Transverse colon (tissue), 4 donors: Measurements from ENCODE around the gene RRAD. TPM values are rescaled to one million over a fixed set of nuclear protein-coding genes. Genes with fewer than 3 reads are reported as not detected.
A peak's percentile ranks its signal among the peaks of the same experiment; 100 is the strongest.

ENCODE experiments used
- DNase-seq: peaks from one replicate; pipeline ENCODE4 v3.0.0-alpha.2; 2019
- H3K27ac ChIP-seq, 4 donors: fragments of 200-600 bp; sonication (generic); 2 replicates each; pipeline ENCODE4 v1.5.1; 2016 to 2018; ENCODE audit warnings: inconsistent platforms in 4 of 4
- H3K27me3 ChIP-seq: fragments of 200-600 bp; sonication (generic); 2 replicates; pipeline ENCODE4 v1.5.1; 2017; ENCODE audit warnings: inconsistent platforms
- H3K36me3 ChIP-seq, 4 donors: fragments of 200-600 bp; sonication (generic); 2 replicates each; pipeline ENCODE4 v1.5.1; 2017 to 2019; ENCODE audit warnings: inconsistent platforms in 4 of 4
- H3K4me1 ChIP-seq, 4 donors: fragments of 200-600 bp; sonication (generic); 2 replicates each; pipeline ENCODE4 v1.5.1; 2017 to 2020; ENCODE audit warnings: inconsistent platforms in 4 of 4
- H3K4me3 ChIP-seq, 4 donors: fragments of 200-600 bp; sonication (generic); 1 replicate in 1 of 4; 2 replicates in 3 of 4; pipeline versions ENCODE4 v1.5.1 to v1.6.1; 2017 to 2019; ENCODE audit warnings: inconsistent platforms in 4 of 4
- H3K9me3 ChIP-seq, 2 donors: fragments of 200-600 bp; sonication (generic); 2 replicates each; pipeline ENCODE4 v1.5.1; 2017 to 2019; ENCODE audit warnings: inconsistent platforms in 2 of 2
- CTCF ChIP-seq, 5 experiments: fragments of 200-600 bp in 3 of 5; fragments of 450-650 bp in 2 of 5; sonication (generic) in 3 of 5; IDR thresholded peaks; 1 replicate in 2 of 5; 2 replicates in 3 of 5; pipeline ENCODE4 v1.5.1; 2016 to 2017; ENCODE audit warnings: antibody characterized with exemption in 5 of 5, inconsistent platforms in 3 of 5, mild to moderate bottlenecking in 2 of 5, moderate library complexity in 1 of 5
- EP300 ChIP-seq: sonication (generic); formaldehyde crosslinking; IDR thresholded peaks from one replicate; pipeline ENCODE4 v1.6.1; 2017; ENCODE audit warnings: antibody characterized with exemption, low read depth
- POLR2A ChIP-seq: fragments of 450-650 bp; IDR thresholded peaks from one replicate; pipeline ENCODE4 v1.6.1; 2016; ENCODE audit warnings: antibody characterized with exemption, mild to moderate bottlenecking, moderate library complexity
- POLR2AphosphoS5 ChIP-seq, 3 donors: sonication (generic); formaldehyde crosslinking; IDR thresholded peaks; one replicate each; pipeline ENCODE4 v1.6.1; 2016; ENCODE audit warnings: antibody characterized with exemption in 3 of 3
- WGBS, 2 donors: methylation state at CpG; one replicate each; pipeline ENCODE4 v1.1.5; 2018; ENCODE audit warnings: low coverage in 1 of 2; 5-methylcytosine and 5-hydroxymethylcytosine counted together
- in situ Hi-C, 4 donors: fragments of 200-750 bp; cut with MboI; loops; one replicate each; pipeline versions ENCODE4 v1.15.0 to v1.15.1; 2017; ENCODE audit warnings: low sequenced_read_pairs in 3 of 4, low pct_ligation_motif_present in 1 of 4, low pct_unique_long_range_greater_than_20kb in 1 of 4
- intact Hi-C: fragments of 100-400 bp; cut with DNase I; formaldehyde crosslinking; loops from one replicate; pipeline ENCODE4 v1.15.1; 2023; ENCODE audit warnings: low total_unique reads
- total RNA-seq, 4 donors: library from RNA; depleted of rRNA; stranded (reverse); fragments of >200 nt; gene quantifications; one replicate each; pipeline ENCODE4 v1.1.0, GENCODE V29; 2016

The RRAD gene
- total RNA-seq, 4 donors from 2014 or later, result 3.5 to 15.3 (median 4.2) TPM; not detected in 1

GRCh38 chr16:66921729-66922450 is 3.4 kb downstream of the RRAD start:
- intact Hi-C loops, result no loop called here
- DNase-seq, result no peak
- Histone ChIP-seq H3K4me3 (no peak overlapping the region), H3K4me1 (peaks cover 4 to 46% (median 32%) of the 10 kb centered on the region in 4 donors), H3K9me3 (no peaks in the 10 kb centered on the region), H3K36me3 (no peaks in the 10 kb centered on the region), H3K27ac (peak overlapping the region in 1 of 4 donors; percentile 84), H3K27me3 (peaks cover 16% of the 10 kb centered on the region)
- in situ Hi-C loops, result no loop called here
- 60 to 75% methylated on average over 2 to 42 of the region's 42 CpGs for WGBS, 2 donors
- no peak for TF ChIP-seq CTCF (IDR thresholded peaks at IDR 0.05)
- no peak for TF ChIP-seq POLR2A
- no peak for TF ChIP-seq EP300
- no peak for TF ChIP-seq POLR2AphosphoS5 (IDR thresholded peaks at IDR 0.05)

- in situ Hi-C loops, result no loop called here
- no peaks in the 10 kb centered on the region for H3K9me3 ChIP-seq
- no peak overlapping the region for H3K4me3 ChIP-seq
- no peaks in the 10 kb centered on the region for H3K36me3 ChIP-seq
- TF ChIP-seq EP300, result no peak
- TF ChIP-seq POLR2A, result no peak
- no peak for TF ChIP-seq CTCF (IDR thresholded peaks at IDR 0.05)
- no peak for TF ChIP-seq POLR2AphosphoS5 (IDR thresholded peaks at IDR 0.05)
- intact Hi-C loops, result no loop called here
- no peak for DNase-seq
- peaks cover 4 to 40% (median 32%) of the 10 kb centered on the region in 4 donors for H3K4me1 ChIP-seq
- H3K27ac ChIP-seq, result peak overlapping the region in 1 of 4 donors; percentile 84
- peaks cover 16% of the 10 kb centered on the region for H3K27me3 ChIP-seq
- WGBS, 2 donors, result 50 to 72% methylated on average over 2 to 9 of the region's 9 CpGs
Measured at GRCh38 chr16:66920924-66921680, 4.2 kb downstream of the RRAD start.

- H3K4me3 ChIP-seq, result no peak overlapping the region
- H3K27ac ChIP-seq, result no peak overlapping the region
- intact Hi-C loops (no loop called here), in situ Hi-C loops (no loop called here)
- H3K9me3 ChIP-seq, result no peaks in the 10 kb centered on the region
- H3K4me1 ChIP-seq, result peaks cover 4 to 36% (median 27%) of the 10 kb centered on the region in 4 donors
- no peaks in the 10 kb centered on the region for H3K36me3 ChIP-seq
- TF ChIP-seq POLR2AphosphoS5 (IDR thresholded peaks at IDR 0.05), result no peak
- no peak for TF ChIP-seq EP300
- no peak for TF ChIP-seq CTCF (IDR thresholded peaks at IDR 0.05)
- no peak for TF ChIP-seq POLR2A
- 60% methylated on average over 2 of the region's 2 CpGs; no CpG with 5 or more reads in 1 of the 2 donors for WGBS, 2 donors
- no peak for DNase-seq
- H3K27me3 ChIP-seq, result peaks cover 12% of the 10 kb centered on the region
Measured at GRCh38 chr16:66920299-66920590, 5.1 kb downstream of the RRAD start.

- intact Hi-C loops, result no loop called here
Measured at GRCh38 chr16:66919569-66920298, 5.6 kb downstream of the RRAD start.

More at GRCh38 chr16:66919569-66920298, 5.6 kb downstream of the RRAD start:
- Histone ChIP-seq H3K4me3 (no peak overlapping the region), H3K4me1 (peaks cover 4 to 32% (median 24%) of the 10 kb centered on the region in 4 donors), H3K36me3 (no peaks in the 10 kb centered on the region), H3K27ac (no peak overlapping the region), H3K27me3 (peaks cover 9% of the 10 kb centered on the region), H3K9me3 (no peaks in the 10 kb centered on the region)
- WGBS, 2 donors, result 83 to 91% methylated on average over 1 to 4 of the region's 5 CpGs
- in situ Hi-C loops, result no loop called here
- no peak for TF ChIP-seq CTCF (IDR thresholded peaks at IDR 0.05)
- DNase-seq, result no peak
